Activated CD8-positive, alpha-beta memory T cell treated with anti-CD3 and anti-CD28 coated beads for 48 hours (primary cell): ENCODE data around the gene AK4.
A peak's percentile ranks its signal among the peaks of the same experiment; 100 is the strongest.
"Not testable (repeated sequence)": the region's sequence is repeated elsewhere in the genome, so short reads cannot be mapped to it uniquely, and the experiment has no call there.

Source experiments
- DNase-seq, 3 experiments: peaks; one replicate each; pipeline ENCODE4 v3.0.0-alpha.2; 2020; ENCODE audit warnings: low read depth in 2 of 3, low spot score in 2 of 3

The AK4 gene

DNA sequence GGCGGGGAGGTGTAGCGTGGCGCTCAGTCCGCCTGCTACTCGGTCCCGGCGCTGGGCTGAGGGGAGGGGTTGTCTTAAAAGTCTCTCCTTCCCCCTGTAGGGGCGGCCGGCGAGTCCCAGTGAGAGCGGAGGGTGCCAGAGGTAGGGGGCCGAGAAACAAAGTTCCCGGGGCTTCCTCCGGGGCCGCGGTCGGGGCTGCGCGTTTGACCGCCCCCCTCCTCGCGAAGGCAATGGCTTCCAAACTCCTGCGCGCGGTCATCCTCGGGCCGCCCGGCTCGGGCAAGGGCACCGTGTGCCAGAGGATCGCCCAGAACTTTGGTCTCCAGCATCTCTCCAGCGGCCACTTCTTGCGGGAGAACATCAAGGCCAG is at the start of gene AK4:
Gene AK4 (plus strand): TSS at position 26 of the 370 bp plus-strand sequence. CDS start 205 bp downstream, at position 231.
- not testable (repeated sequence) for DNase-seq

DNA sequence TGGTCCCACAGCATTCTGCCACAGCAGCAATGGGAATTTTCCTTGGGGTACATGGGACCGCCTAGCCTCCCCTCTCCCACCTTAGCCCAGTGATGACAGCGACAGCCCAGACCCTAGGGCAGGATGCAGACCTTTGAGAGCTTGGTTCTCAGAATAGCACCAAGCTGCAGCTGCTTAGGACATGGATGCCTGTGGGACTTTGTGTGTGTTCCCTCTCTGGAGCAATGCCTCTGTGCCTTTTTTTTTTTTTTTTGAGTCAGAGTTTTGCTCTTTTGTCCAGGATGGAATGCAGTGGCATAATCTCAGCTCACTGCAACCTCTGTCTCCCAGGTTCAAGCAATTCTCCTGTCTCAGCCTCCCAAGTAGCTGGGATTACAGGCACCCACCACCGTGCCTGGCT is 44.2 kb upstream of the AK4 start:
- no peak for DNase-seq

DNA sequence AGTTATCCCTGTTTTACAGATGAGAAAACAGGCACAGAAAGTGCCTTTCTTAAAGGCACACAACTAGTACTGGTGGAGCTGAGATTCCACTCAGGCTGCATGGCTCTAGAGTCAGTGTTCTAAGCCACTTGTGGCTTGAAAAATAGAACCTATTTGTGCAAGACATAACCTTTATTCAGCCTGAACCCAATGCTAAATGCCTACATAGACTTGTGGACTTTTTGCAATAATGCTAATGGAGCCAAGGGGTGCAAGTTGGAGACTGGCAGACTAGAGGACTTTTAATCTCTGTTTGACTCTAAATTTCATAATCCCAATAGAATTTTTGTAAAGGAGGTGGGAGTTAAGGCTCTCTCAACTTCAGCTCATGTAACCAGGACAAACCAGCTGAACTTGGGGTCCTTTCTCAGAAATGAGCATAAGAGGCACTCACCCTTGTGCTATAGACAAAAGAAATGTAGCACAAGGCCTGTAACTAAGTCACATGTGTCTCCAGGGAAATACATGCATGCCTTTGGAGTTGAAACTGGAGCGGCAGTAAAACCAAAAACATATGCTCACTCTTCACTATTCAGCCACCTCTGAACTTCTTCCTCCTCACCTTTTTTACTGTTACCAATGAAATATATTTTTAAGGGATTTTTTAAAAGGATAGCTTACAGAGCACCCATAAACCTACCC is 43.0 kb upstream of the AK4 start:
- no peak for DNase-seq

DNA sequence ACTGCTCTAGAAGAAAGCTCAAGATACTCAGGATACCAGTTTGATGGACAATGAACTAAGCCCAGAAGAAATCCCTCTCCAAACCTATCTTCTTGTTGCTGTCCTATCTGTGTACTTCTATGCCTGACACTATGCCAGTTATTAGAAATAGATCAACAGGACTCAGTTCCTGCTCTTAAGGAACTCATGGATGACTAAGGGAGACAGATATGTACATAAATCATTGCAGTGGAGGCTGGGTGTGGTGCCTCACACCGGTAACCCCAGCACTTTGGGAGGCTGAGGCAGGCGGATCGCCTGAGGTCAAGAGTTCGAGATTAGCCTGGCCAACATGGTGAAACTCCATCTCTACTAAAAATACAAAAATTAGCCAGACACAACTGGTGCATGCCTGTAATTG is 42.4 kb upstream of the AK4 start:
- DNase-seq, result no peak

DNA sequence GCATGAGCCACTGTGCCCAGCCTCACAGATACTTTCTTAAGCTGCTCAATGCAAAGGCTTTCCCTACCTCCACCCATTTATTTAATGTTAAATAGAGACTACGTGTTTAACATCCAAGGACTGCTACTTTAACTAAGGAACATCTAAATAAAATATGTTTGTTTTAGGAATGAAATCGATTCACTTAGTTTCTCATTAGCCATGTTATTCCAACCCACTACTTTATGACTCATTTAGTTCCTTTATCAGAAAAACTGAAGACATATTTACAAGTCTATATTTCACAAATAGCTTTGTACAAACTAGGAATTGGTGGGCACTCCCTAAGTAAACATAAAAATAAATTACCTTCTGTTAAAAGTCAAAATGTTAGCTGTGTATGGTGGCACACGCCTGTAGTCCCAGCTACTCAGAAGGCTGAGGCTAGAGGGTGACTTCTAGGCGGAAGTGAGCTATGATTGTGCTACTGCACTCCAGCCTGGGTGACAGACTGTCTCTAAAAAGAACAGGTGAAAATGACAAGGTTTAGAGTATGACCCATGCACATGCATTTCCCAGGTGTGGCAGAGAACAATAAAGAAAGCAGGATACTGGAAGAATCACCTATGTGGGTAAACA is 39.9 kb upstream of the AK4 start:
- DNase-seq, result no peak

DNA sequence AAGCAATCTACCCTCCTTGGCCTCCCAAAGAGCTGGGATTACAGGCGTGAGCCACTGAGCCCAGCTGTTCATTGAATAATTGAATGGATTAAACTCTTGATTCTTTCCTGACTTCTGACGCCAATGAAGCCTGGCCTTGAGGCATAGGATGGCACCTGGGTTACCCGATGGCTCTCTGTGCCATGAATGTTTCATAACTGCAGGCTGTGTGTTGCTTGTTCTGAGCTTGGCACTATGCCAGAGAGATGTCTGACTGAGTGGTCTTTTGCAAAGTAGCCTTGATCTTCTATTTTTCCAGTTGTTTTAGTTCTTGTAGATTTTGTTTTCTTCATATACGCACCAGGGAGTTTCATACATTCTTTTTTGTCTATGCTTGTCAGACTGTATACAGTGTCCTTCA is 38.5 kb upstream of the AK4 start:
- DNase-seq, result no peak

DNA sequence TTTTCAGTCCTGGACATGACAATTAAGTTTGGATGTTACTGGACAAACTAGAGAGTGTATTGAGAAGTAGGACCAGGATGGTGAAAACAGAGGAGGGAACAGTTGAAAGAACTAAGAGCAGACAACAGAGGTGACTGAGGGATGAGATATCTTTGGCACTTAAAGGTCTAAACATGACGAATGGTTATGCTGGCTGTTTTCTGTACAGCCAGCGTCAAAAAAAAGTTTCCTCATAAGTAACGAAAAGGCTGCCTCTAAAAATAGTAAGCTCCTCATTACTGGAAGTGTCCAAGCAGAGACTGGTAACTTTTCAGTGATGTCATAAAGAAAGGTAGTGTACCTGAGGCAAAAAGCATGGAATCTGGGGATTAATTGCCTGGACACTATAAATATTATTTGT is 35.2 kb upstream of the AK4 start:
- no peak for DNase-seq

DNA sequence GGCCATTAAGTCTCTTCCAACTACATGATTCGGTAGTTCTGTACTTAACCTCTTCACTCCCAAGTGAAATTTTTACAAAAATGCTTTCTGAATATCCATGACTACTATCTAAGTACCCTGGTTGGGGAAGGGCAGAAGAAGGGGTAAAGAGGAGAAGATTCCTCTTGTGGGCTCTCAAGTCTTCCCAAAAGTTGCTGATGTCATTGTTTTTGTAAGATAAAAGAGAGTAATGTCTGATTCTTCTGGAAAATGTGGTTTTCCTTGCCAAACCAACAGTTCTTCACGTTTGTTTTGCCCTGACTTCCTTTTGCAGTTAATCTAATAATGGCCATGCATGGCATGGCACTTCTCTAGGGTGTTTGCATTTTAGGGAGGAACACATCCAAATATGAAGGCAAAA is 34.7 kb upstream of the AK4 start:
- DNase-seq, result no peak

DNA sequence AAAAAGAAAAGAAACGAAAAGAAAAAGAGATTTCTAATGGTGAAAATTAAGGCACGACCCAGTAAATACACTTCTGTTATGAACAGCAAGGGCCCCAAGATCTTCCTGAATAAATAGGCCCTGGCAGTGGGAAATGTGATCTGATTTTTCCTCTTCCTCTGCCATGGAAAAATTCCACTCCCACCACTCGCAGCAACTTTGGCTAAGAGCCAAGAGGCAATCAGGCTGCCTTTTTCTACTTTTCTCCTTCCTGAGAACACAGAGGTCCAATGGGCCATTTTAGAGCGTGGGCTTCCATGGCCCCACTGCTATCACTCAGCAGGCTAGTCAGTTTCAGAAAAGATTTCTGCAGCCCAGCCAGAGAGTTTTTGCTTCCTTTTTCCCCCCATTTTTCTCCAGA is 33.7 kb upstream of the AK4 start:
- DNase-seq, result no peak

DNA sequence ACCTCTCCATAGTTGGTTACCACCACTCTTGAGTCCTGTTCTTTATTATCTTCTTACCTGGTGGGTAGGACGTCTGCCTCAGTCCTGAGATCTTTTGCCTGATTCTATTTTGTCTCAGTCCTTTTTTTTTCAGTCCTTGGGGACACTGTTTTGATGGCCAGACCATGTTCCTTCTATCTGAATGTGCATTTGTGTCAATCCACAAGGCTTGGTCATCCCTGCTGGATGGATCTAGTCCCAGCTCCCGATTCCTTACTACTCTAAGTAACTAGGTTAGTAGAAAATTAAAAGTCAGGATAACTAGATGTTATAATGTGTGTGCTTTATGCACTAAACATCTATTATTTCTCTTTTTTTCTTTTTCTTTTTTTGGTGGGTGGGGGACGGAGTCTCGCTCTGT is 28.1 kb upstream of the AK4 start:
- DNase-seq, result no peak

DNA sequence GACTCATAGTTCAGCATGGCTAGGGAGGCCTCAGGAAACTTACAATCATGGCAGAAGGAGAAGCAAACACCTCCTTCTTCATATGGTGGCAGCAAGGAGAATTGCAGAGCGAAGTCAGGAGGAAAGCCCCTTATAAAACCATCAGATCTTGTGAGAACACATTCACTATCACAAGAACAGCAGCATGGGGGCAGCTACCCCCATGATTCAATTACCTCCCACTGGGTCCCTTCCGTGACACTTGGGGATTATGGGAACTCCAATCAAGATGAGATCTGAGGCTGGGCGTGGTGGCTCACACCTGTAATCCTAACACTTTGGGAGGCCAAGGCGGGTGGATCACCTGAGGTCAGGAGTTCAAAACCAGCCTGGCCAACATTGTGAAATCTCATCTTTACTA is 18.9 kb upstream of the AK4 start:
- not testable (repeated sequence) for DNase-seq

DNA sequence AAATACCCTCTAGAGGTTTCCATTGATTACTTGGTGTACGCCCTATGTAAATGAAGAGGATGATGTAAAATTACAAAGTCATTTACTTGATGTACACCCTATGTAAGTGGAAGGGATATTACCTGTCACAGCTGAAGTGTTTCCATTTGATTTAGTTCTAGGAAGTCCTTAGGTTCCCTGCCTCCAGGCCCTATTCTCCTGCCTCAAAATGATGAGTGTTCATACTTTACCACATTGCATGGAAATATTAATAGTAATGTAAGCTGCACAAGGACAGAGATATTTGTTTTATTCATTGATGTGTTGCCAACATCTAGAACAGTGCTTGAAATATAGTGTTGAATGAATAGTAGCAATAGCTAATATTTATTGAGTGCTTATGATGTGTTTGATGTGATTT is 9.5 kb upstream of the AK4 start:
- no peak for DNase-seq

DNA sequence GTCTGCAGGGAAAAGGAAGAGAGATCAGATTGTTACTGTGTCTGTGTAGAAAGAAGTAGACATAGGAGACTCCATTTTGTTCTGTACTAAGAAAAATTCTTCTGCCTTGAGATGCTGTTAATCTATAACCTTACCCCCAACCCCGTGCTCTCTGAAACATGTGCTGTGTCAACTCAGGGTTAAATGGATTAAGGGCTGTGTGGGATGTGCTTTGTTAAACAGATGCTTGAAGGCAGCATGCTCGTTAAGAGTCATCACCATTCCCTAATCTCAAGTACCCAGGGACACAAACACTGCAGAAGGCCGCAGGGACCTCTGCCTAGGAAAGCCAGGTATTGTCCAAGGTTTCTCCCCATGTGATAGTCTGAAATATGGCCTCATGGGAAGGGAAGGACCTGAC is 8.2 kb upstream of the AK4 start:
- DNase-seq, result not testable (repeated sequence)

DNA sequence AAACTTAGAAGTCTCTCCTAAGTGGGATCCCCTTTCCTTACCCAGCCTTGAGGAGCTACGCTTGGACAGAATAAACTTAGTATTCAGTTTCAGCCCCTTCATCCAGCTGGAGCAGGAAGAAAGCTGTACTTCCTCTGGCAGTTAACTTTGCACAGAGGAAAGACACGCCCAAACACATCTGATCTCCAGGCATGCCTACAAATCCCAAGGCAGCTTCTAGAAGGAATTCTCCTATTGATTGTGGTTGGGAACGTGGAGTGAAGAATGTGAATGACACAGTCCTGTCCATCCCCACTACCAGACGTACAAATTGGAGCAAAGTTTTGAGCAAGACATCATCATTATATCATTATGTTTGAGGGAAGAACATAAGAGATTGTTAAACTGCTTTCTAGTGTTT is 6.6 kb upstream of the AK4 start:
- DNase-seq, result no peak

DNA sequence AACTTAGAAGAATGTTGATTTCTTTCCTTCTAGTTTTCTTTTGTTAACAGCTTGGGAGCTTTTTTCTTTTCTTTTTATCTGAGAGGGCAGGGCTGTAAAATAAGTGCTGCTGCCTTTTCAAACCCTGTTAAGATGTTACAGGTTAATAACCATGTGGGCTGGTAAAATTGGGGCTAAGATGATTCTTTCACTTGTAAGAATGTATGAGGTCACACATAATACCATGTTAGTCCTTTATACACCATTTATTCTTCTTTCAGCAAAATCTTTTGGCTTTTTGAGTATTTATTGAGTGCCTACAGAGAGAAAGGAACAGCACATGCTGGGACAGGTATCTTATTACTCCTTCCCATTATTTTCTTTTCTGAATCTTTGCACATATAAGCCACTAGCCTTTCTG is 6.1 kb upstream of the AK4 start:
- DNase-seq, result no peak

DNA sequence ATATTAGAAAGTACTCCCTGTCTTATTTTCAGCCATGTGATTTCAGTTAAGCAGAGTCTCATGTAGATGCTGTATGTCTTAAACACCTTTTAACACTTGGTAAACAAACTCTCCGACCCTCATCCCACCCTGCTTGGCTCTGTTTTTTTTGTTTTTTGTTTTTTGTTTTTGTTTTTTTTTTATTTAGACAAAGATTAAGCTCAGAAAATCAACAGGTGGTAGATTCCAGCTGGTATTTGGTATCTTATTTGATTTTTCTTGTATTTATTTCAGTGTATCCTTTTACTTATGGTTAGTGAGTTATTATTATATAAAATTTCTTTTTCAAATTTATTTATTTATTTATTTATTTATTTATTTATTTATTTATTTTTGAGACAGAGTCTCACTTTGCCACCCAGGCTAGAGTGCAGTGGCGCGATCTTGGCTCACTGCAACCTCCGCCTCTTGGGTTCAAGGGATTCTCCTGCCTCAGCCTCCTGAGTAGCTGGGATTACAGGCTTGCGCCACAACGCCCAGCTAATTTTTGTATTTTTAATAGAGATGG is 4.8 kb upstream of the AK4 start:
- not testable (repeated sequence) for DNase-seq

DNA sequence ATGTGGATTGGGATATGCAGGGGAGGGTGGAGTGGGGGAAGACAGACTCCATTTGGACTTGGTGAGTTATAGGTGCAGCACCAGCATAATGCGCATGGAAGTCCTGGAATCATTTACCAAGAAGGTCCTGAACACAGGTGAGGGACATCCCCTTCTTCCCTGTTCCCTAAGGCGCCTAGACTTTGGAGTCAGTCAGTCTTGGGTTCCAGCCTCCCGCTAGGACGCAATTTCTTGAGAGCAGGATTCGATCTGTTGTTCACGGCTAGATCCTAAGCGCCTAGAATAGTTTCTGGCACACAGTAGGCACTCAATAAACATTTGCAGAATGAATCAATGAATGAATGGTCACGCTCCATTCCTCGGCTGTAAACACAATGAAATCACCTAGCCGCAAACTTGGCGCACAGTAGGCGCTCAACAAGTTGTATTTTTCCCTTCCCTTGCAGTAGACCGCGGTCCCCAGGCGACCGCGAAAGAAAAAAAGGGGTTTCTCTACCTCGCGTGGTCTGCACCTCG is 1.0 kb upstream of the AK4 start:
- DNase-seq, result no peak

DNA sequence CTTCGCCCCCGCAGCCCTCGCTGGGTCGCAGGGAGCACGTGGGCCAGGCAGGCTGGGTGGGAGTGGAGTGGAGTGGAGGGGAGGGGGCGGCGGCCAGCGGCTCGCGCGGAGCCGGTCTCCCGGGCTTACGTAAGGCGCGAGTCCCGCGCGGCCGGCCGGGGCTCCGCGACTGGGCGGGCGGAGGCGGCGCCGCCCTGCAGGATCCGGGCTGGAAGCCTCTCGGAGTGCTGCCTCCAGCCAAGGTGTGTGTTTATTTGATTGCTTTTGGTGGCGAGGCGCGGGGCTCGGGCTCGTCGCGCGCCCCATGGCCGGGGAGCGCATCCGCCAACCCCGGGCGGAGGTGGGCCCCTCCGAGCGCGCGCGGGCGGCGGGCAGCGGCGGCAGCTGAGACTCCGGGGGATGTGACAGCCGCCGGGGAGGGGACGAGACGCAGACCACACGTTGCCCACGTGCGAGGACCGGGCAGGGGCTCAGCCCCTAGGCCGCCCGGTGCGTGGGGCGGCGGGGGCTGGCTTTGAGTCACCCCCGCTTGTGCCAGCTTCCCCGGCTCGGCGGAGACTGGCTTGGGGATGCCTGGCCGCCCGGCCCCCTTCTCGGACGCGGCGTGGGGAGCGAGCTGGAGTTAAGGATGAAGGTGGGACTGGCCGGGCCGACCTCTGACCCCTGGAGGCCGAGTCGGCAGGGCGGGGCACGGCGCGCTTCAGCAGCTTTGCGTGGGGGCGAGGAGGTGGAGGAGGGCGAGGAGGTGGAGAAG is 402 bp upstream of the AK4 start:
- DNase-seq, result peak; percentile 24 to 38 (median 29)

DNA sequence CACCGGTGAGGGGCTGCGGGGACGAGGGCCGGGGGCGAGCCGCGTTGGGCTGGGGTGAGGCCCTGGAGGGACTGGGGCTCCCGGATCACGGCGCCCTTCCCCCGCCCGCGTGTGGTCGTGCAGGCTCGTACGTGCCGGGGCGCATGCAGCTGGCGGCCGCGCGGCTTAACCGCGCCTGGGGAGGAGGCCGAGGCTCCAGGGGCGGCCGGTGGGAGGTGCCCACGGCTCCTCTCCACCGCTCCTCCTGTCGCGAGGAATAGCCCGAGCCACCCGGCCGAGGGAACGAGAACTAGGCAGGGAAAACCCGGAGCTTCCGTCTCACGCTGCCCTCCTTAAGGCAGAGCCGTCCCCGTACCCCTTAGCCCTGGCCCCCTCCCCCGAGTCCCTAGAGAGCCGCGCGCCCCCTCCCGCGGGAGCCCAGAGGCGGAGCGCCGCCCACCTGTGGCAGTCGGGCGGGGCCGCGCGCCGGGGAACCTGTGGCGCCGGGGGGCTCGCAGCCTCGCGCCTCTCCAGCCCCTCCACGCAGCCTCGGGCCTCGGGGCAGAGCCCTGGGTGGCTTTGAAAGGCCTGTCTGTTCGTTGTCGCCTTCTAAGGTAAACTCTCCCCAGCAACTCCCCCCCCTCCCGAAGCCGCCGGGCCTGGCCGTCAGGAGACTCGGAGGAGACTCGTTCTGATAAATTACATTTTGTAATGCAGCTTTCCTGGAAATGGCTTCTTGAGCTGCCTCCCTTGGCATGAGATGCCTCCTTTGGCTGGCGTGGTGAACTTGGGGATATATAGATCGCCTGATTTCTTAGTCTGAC is 746 bp downstream of the AK4 start:
- peak; percentile 40 to 54 (median 44) for DNase-seq

DNA sequence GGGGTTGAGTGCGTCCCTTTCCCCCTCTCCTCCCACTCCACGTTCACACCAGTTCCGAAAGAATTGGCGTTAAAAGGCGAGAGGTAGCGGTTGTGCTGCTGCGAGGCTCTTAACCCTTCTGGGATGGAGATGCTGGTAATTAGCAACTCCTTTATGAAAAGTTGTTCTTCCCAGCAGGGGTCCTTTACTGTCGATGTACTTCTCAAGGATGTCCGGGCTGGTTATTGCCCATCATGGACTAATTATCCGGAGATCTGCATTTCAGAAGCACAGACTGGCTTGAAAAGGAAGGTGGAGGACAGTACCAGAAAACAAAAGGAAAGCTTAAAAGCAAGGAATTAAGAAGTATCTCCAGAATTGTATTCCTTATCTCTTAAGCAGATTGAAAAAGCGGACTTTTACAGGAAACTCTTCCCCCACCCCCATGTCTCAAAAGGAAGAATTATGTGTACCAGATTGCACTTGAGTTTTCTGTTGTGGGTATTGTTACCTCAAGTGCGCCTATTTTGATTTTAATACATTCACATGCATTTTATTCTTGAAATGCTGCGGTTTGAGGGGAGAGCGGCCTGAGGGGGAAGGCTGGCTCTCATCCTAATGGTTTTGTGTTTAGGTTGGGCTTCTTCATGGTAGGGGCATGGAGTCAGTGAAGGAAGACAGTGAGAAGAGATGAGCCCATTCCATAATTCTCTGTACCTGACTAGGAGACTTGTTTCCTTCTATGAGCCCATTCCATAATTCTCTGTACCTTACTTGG is 1.5 kb downstream of the AK4 start:
- DNase-seq, result no peak

DNA sequence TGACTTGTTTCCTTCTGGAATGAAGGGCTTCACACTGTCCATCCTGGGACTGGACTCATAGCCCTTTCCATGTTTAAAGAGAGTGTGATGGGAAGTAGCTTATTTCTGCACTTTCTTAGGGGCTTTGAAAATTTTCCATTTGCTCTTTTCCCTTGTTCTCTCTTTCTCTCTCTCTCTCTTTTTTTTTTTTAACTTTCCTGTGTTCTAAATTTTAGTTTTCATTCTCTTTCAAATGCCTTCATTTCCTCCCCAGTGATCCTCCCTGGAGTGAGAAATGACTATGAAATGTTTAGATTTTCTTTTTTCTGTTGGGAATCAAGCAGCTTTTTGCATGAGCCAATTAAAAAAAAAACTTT is 2.1 kb downstream of the AK4 start:
- DNase-seq, result no peak
